Gastroesophageal sphincter (tissue), 4 donors: ENCODE measurements around the gene LDLRAD2. TPM values are rescaled to one million over a fixed set of nuclear protein-coding genes. Genes with fewer than 3 reads are reported as not detected.
"Not testable (repeated sequence)": the region's sequence is repeated elsewhere in the genome, so short reads cannot be mapped to it uniquely, and the experiment has no call there.

ENCODE experiments used
- ATAC-seq: fragments of 150-250 bp; one replicate; pipeline ENCODE4 v1.9.1; 2016; ENCODE audit warnings: mild to moderate bottlenecking, moderate library complexity
- H3K27ac ChIP-seq, 4 donors: fragments of 200-600 bp; sonication (generic) in 3 of 4; 1 replicate in 3 of 4; 2 replicates in 1 of 4; pipeline ENCODE4 v1.5.1; 2016 to 2019
- H3K27me3 ChIP-seq: fragments of 200-600 bp; sonication (generic); one replicate; pipeline ENCODE4 v1.5.1; 2019
- H3K36me3 ChIP-seq, 2 donors: fragments of 200-600 bp; sonication (generic); one replicate each; pipeline ENCODE4 v1.5.1; 2019; ENCODE audit warnings: control low read depth in 1 of 2
- H3K4me1 ChIP-seq, 3 donors: fragments of 200-600 bp; sonication (generic); 1 replicate in 2 of 3; 2 replicates in 1 of 3; pipeline ENCODE4 v1.5.1; 2016 to 2019; ENCODE audit warnings: control low read depth in 2 of 3
- H3K4me3 ChIP-seq, 2 donors: fragments of 200-600 bp; sonication (generic); one replicate each; pipeline ENCODE4 v1.5.1; 2019; ENCODE audit warnings: mild to moderate bottlenecking in 1 of 2, moderate library complexity in 1 of 2
- H3K9me3 ChIP-seq, 3 donors: fragments of 200-600 bp; sonication (generic); one replicate each; pipeline ENCODE4 v1.5.1; 2017 to 2019; ENCODE audit warnings: control low read depth in 2 of 3
- CTCF ChIP-seq, 4 experiments: fragments of 200-600 bp in 2 of 4; fragments of 450-650 bp in 2 of 4; sonication (generic) in 1 of 4; IDR thresholded peaks; one replicate each; pipeline ENCODE4 v1.5.1; 2017 to 2019; ENCODE audit warnings: antibody characterized with exemption in 4 of 4, mild to moderate bottlenecking in 2 of 4, moderate library complexity in 2 of 4
- EP300 ChIP-seq: sonication (generic); formaldehyde crosslinking; IDR thresholded peaks from one replicate; pipeline ENCODE4 v1.6.1; 2017; ENCODE audit warnings: antibody characterized with exemption, mild to moderate bottlenecking
- POLR2A ChIP-seq, 2 donors: fragments of 450-650 bp; IDR thresholded peaks; one replicate each; pipeline ENCODE4 v1.6.1; 2017; ENCODE audit warnings: antibody characterized with exemption in 2 of 2, mild to moderate bottlenecking in 2 of 2, moderate library complexity in 1 of 2
- POLR2AphosphoS5 ChIP-seq: sonication (generic); formaldehyde crosslinking; IDR thresholded peaks from one replicate; pipeline ENCODE4 v1.6.1; 2017; ENCODE audit warnings: antibody characterized with exemption
- WGBS, 2 donors: methylation state at CpG; one replicate each; pipeline ENCODE4 v1.1.5; 2018; ENCODE audit warnings: low coverage in 1 of 2; 5-methylcytosine and 5-hydroxymethylcytosine counted together
- total RNA-seq, 4 donors: library from RNA; depleted of rRNA; stranded (reverse); fragments of >200 nt; gene quantifications; one replicate each; pipeline ENCODE4 v1.1.0, GENCODE V29; 2016

LDLRAD2 gene
- total RNA-seq, 4 donors from 2014 or later: 0.08 TPM; not detected in 3

- no peaks in the 10 kb centered on the region for H3K9me3 ChIP-seq
- 92% methylated on average over 2 of the region's 2 CpGs; no CpG with 5 or more reads in 1 of the 2 donors for whole genome bisulfite sequencing, 2 donors
- no peak for ATAC-seq
- H3K4me1 ChIP-seq: peaks cover 0 to 39% (median 10%) of the 10 kb centered on the region in 3 donors
- H3K36me3 ChIP-seq: no peaks in the 10 kb centered on the region
- TF ChIP-seq POLR2AphosphoS5: no peak
- TF ChIP-seq CTCF (IDR thresholded peaks at IDR 0.05): no peak
- no peak for TF ChIP-seq POLR2A (IDR thresholded peaks at IDR 0.05)
- TF ChIP-seq EP300: no peak
- no peak overlapping the region for H3K4me3 ChIP-seq
- H3K27me3 ChIP-seq: no peaks in the 10 kb centered on the region
- no peak overlapping the region for H3K27ac ChIP-seq
Measured at GRCh38 chr1:21770201-21770600, 41.9 kb upstream of the LDLRAD2 start.

- not testable (repeated sequence) for H3K4me3 ChIP-seq, H3K9me3 ChIP-seq, ATAC-seq, H3K27me3 ChIP-seq, H3K27ac ChIP-seq, H3K36me3 ChIP-seq
- 86 to 100% methylated on average over 2 to 8 of the region's 9 CpGs for WGBS, 2 donors
- peaks cover 0 to 39% (median 10%) of the 10 kb centered on the region in 3 donors for H3K4me1 ChIP-seq
Measured at GRCh38 chr1:21770602-21771001, 41.5 kb upstream of the LDLRAD2 start.

- WGBS, 2 donors: 82% methylated on average over 10 of the region's 10 CpGs; no CpG with 5 or more reads in 1 of the 2 donors
- not testable (repeated sequence) for H3K27me3 ChIP-seq, H3K36me3 ChIP-seq, H3K4me3 ChIP-seq, H3K27ac ChIP-seq, H3K9me3 ChIP-seq, ATAC-seq
- H3K4me1 ChIP-seq: peaks cover 0 to 40% (median 8%) of the 10 kb centered on the region in 3 donors
Measured at GRCh38 chr1:21771672-21772071, 40.4 kb upstream of the LDLRAD2 start.

- H3K27ac ChIP-seq: no peak overlapping the region
- 51 to 55% methylated on average over 3 of the region's 3 CpGs for WGBS, 2 donors
- H3K9me3 ChIP-seq: no peaks in the 10 kb centered on the region
- peaks cover 0 to 24% (median 3%) of the 10 kb centered on the region in 3 donors for H3K4me1 ChIP-seq
- no peaks in the 10 kb centered on the region for H3K27me3 ChIP-seq
- H3K4me3 ChIP-seq: no peak overlapping the region
- TF ChIP-seq POLR2A (IDR thresholded peaks at IDR 0.05): no peak
- TF ChIP-seq POLR2AphosphoS5: no peak
- TF ChIP-seq EP300: no peak
- TF ChIP-seq CTCF (IDR thresholded peaks at IDR 0.05): no peak
- no peak for ATAC-seq
- H3K36me3 ChIP-seq: no peaks in the 10 kb centered on the region
Measured at GRCh38 chr1:21773585-21773984, 38.5 kb upstream of the LDLRAD2 start.

- Histone ChIP-seq H3K27me3 (no peaks in the 10 kb centered on the region), H3K4me1 (peaks cover 0 to 25% (median 0%) of the 10 kb centered on the region in 3 donors), H3K36me3 (no peaks in the 10 kb centered on the region), H3K9me3 (no peaks in the 10 kb centered on the region), H3K27ac (peak overlapping the region in 2 of 4 donors; percentile 18 to 24), H3K4me3 (no peak overlapping the region)
- TF ChIP-seq EP300 (no peak), CTCF (IDR thresholded peaks at IDR 0.05) (no peak), POLR2A (IDR thresholded peaks at IDR 0.05) (no peak), POLR2AphosphoS5 (no peak)
- 89 to 91% methylated on average over 3 to 13 of the region's 15 CpGs for WGBS, 2 donors
- no peak for ATAC-seq
Measured at GRCh38 chr1:21774835-21775549, 37.1 kb upstream of the LDLRAD2 start.

- 29 to 38% methylated on average over 2 of the region's 2 CpGs for WGBS, 2 donors
- H3K36me3 ChIP-seq: no peaks in the 10 kb centered on the region
- no peaks in the 10 kb centered on the region for H3K27me3 ChIP-seq
- H3K4me1 ChIP-seq: peaks cover 0 to 31% (median 0%) of the 10 kb centered on the region in 3 donors
- no peak for TF ChIP-seq POLR2AphosphoS5
- no peak for ATAC-seq
- H3K4me3 ChIP-seq: no peak overlapping the region
- no peaks in the 10 kb centered on the region for H3K9me3 ChIP-seq
- H3K27ac ChIP-seq: peak overlapping the region in 2 of 4 donors; percentile 18 to 24
Measured at GRCh38 chr1:21775550-21775914, 36.5 kb upstream of the LDLRAD2 start.
